ENCODE data around the gene ISCA1.

GRCh38 chr9:86250123-86250522 lies 32.2 kb downstream of the ISCA1 start:
- TF ChIP-seq CTCF (IDR thresholded peaks at IDR 0.05) (no peak), POLR2A (IDR thresholded peaks at IDR 0.05) (no peak)
